K562 (cell line): ENCODE measurements around the gene AVPI1. TPM values are rescaled to one million over a fixed set of nuclear protein-coding genes. Genes with fewer than 3 reads are reported as not detected.

Source experiments
- ATAC-seq: fragments of 200-7000 bp; cut with Tn5 transposase; 3 replicates; pipeline ENCODE4 v1.9.1; 2020; ENCODE audit warnings: moderate library complexity
- BruUV-seq: library from RNA; stranded (reverse); fragments of 400-500 nt; replicated peaks from 2 replicates; lab custom pipeline; 2021; lab: Mats Ljungman, UMichigan
- CTCF ChIA-PET: fragments of 300-600 bp; formaldehyde crosslinking; extraction: SDS; loops from one replicate; lab custom pipeline; 2021; ENCODE audit warnings: low intra/inter-chr PET ratio; lab: Yijun Ruan, JAX
- POLR2A ChIA-PET: fragments of 300-600, 350-650 bp; sonication (Branson Sonifier 250); formaldehyde crosslinking; extraction: SDS; loops from one replicate; lab custom pipeline; 2021; ENCODE audit warnings: antibody characterized with exemption, inconsistent platforms; lab: Yijun Ruan, JAX
- DNase-seq, 4 experiments: peaks; one replicate each; pipeline versions ENCODE4 v3.0.0 to v3.0.0-alpha.2; 2011 to 2018; ENCODE audit warnings: low spot score in 3 of 4, mixed read lengths in 3 of 4; ENCODE audit errors: extremely low read depth in 1 of 4
- FAIRE-seq: peaks from 2 replicates; lab custom pipeline; 2011; peaks lifted over from hg19 to GRCh38; lab: Jason Lieb, UNC
- H2AFZ ChIP-seq: 2 replicates; pipeline ENCODE4 v1.6.0; 2011; ENCODE audit warnings: low read depth, low read length, control low read depth, inconsistent platforms
- H3K27ac ChIP-seq: fragments of 200-600 bp; 3 replicates; pipeline ENCODE4 v1.8.0; 2011; ENCODE audit warnings: low read depth, mild to moderate bottlenecking, control low read depth, inconsistent platforms, low read length, moderate library complexity, mixed read lengths; ENCODE audit errors: extremely low read depth
- H3K27me3 ChIP-seq, 2 experiments: fragments of 300-600 bp in 1 of 2; 2 replicates in 1 of 2; 3 replicates in 1 of 2; pipeline versions ENCODE4 v1.6.0 to v1.8.0; 2011; ENCODE audit warnings: inconsistent platforms in 2 of 2, low read length in 2 of 2, mild to moderate bottlenecking in 1 of 2, mixed read lengths in 1 of 2, moderate library complexity in 1 of 2; ENCODE audit not compliant: control insufficient read depth in 2 of 2, insufficient read depth in 2 of 2
- H3K36me3 ChIP-seq: fragments of 300-600 bp; 3 replicates; pipeline ENCODE4 v1.8.0; 2011; ENCODE audit warnings: mild to moderate bottlenecking, low read length, inconsistent platforms; ENCODE audit not compliant: control insufficient read depth, insufficient read depth
- H3K4me1 ChIP-seq, 2 experiments: fragments of 200-600 bp in 1 of 2; replicated peaks in 1 of 2; 2 replicates in 1 of 2; 3 replicates in 1 of 2; pipeline versions ENCODE4 v1.5.1 to v1.8.0; 2011; ENCODE audit warnings: inconsistent platforms in 2 of 2, low read length in 2 of 2, mild to moderate bottlenecking in 1 of 2, mixed read lengths in 1 of 2, moderate library complexity in 1 of 2; ENCODE audit not compliant: control insufficient read depth in 2 of 2, insufficient read depth in 2 of 2
- H3K4me2 ChIP-seq: 2 replicates; pipeline ENCODE4 v1.6.1; 2011; ENCODE audit warnings: low read length, control low read depth, inconsistent platforms, mixed read lengths; ENCODE audit not compliant: insufficient read depth
- H3K4me3 ChIP-seq: fragments of 200-600 bp; sonication (generic), shearing (Covaris generic); 2 replicates; pipeline ENCODE4 v1.5.1; 2016; ENCODE audit warnings: control low read depth, inconsistent platforms
- H3K79me2 ChIP-seq: fragments of 200-600 bp; 3 replicates; pipeline ENCODE4 v1.8.0; 2011; ENCODE audit warnings: low read length, inconsistent platforms; ENCODE audit not compliant: control insufficient read depth, insufficient read depth
- H3K9ac ChIP-seq, 2 experiments: 2 replicates each; pipeline versions ENCODE4 v1.6.0 to v1.6.1; 2011; ENCODE audit warnings: low read depth in 2 of 2, low read length in 2 of 2, control low read depth in 1 of 2, inconsistent platforms in 1 of 2, mild to moderate bottlenecking in 1 of 2, mixed read lengths in 1 of 2; ENCODE audit not compliant: insufficient read depth in 1 of 2
- H3K9me1 ChIP-seq: one replicate; pipeline ENCODE4 v1.6.0; 2011; ENCODE audit warnings: inconsistent platforms, mild to moderate bottlenecking, low read length, moderate library complexity; ENCODE audit not compliant: control insufficient read depth, insufficient read depth
- H3K9me3 ChIP-seq: replicated peaks from 2 replicates; pipeline ENCODE4 v1.5.1; 2011; ENCODE audit warnings: low read depth, low read length, inconsistent platforms; ENCODE audit not compliant: control insufficient read depth, insufficient read depth
- H4K20me1 ChIP-seq: replicated peaks from 2 replicates; pipeline ENCODE4 v1.6.1; 2011; ENCODE audit warnings: low read length, inconsistent platforms, mixed read lengths; ENCODE audit not compliant: control insufficient read depth, insufficient read depth
- ARID1B ChIP-seq: fragments of 450-650 bp; IDR thresholded peaks from 2 replicates; pipeline ENCODE4 v1.6.1; 2016; ENCODE audit warnings: antibody characterized with exemption, mild to moderate bottlenecking, inconsistent platforms
- ETS2 ChIP-seq: IDR thresholded peaks from 2 replicates; pipeline ENCODE4 v1.6.1; 2016; ENCODE audit warnings: borderline replicate concordance, missing genetic modification characterization, mild to moderate bottlenecking, moderate library complexity, missing compliant biosample characterization; ENCODE audit not compliant: poor library complexity, severe bottlenecking
- HDAC1 ChIP-seq, 2 experiments: fragments of 450-650 bp; IDR thresholded peaks; 2 replicates each; pipeline ENCODE4 v1.6.1; 2016 to 2017; ENCODE audit warnings: inconsistent platforms in 1 of 2, mild to moderate bottlenecking in 1 of 2, moderate library complexity in 1 of 2
- KDM2B ChIP-seq: fragments of 250-450 bp; sonication (Bioruptor Pico); IDR thresholded peaks from 2 replicates; pipeline ENCODE4 v1.8.0; 2021; ENCODE audit warnings: mild to moderate bottlenecking, moderate library complexity
- MYC ChIP-seq, 2 experiments: fragments of 250-450 bp in 1 of 2; sonication (Bioruptor Pico) in 1 of 2; IDR thresholded peaks; 2 replicates each; pipeline versions ENCODE4 v1.5.1 to v1.6.1; 2012 to 2021; ENCODE audit warnings: low read depth in 2 of 2, borderline replicate concordance in 1 of 2, improper control_type of control experiment in 1 of 2, low read length in 1 of 2, mild to moderate bottlenecking in 1 of 2, moderate library complexity in 1 of 2
- ZNF197 ChIP-seq: fragments of 200-800 bp; sonication (Bioruptor generic); IDR thresholded peaks from 2 replicates; pipeline ENCODE4 v1.6.1; 2016; ENCODE audit warnings: low read depth, missing genetic modification characterization, missing compliant biosample characterization
- WGBS: fragments of 100-300 bp; shearing (Covaris generic); methylation state at CpG from one replicate; pipeline ENCODE4 v1.1.6; 2016; ENCODE audit warnings: low coverage, mixed read lengths; ENCODE audit not compliant: insufficient coverage; ENCODE audit errors: missing lambda C conversion rate; 5-methylcytosine and 5-hydroxymethylcytosine counted together
- in situ Hi-C: fragments of 300-500 bp; cut with MboI; formaldehyde crosslinking; loops from 4 replicates; pipeline ENCODE4 v1.15.0; 2018; ENCODE audit warnings: inconsistent platforms, mixed read lengths
- intact Hi-C: fragments of 100-400 bp; cut with micrococcal nuclease; formaldehyde crosslinking; loops from 2 replicates; pipeline ENCODE4 v1.14.2; 2022
- polyA plus RNA-seq, 8 experiments: library from polyadenylated mRNA; depleted of rRNA in 4 of 8; stranded (reverse) in 5 of 8; unstranded in 3 of 8; fragments of >200 nt; fragmentation: Nextera tagmentation in 2 of 8; fragmentation: Illumina TruSeq in 1 of 8; extraction: Ambion mirVana in 2 of 8; extraction: Trizol in 1 of 8; gene quantifications; 2 replicates each; pipeline versions ENCODE4 v1.2.1 to v1.2.3, GENCODE V29; 2011 to 2014; ENCODE audit warnings: inconsistent platforms in 1 of 8, missing spikeins in 1 of 8
- total RNA-seq, 7 experiments: library from RNA; depleted of rRNA in 6 of 7; stranded (reverse); fragments of >200 nt in 6 of 7; fragmentation: Illumina TruSeq in 2 of 7; extraction: Trizol in 2 of 7; gene quantifications; 2 replicates each; pipeline versions ENCODE4 v1.2.1 to v1.2.3, GENCODE V29; 2011 to 2021; ENCODE audit warnings: low replicate concordance in 1 of 7
- TF ChIP-seq, protein P1 (sequence below): fragments of 450-650 bp; IDR thresholded peaks from 2 replicates; pipeline ENCODE4 v1.6.1; 2016; ENCODE audit warnings: antibody characterized with exemption
- TF ChIP-seq, protein P2 (sequence below): fragments of 450-650 bp; IDR thresholded peaks from 2 replicates; pipeline ENCODE4 v1.6.1; 2017; ENCODE audit warnings: antibody characterized with exemption, mild to moderate bottlenecking
- TF ChIP-seq, protein P3 (sequence below): fragments of 450-650 bp; IDR thresholded peaks from 2 replicates; pipeline ENCODE4 v1.6.1; 2016; ENCODE audit warnings: borderline replicate concordance
- TF ChIP-seq, protein P4 (sequence below): fragments of 450-650 bp; IDR thresholded peaks from 2 replicates; pipeline ENCODE4 v1.6.1; 2016; ENCODE audit warnings: missing biosample characterization, missing genetic modification characterization

AVPI1 gene
- total and polyA plus RNA-seq, 9 of the 15 experiments (the other 6 are each of a cell fraction or from before 2014, with no cell fraction given) = 0.90 to 10.4 (median 7.4) TPM

DNA sequence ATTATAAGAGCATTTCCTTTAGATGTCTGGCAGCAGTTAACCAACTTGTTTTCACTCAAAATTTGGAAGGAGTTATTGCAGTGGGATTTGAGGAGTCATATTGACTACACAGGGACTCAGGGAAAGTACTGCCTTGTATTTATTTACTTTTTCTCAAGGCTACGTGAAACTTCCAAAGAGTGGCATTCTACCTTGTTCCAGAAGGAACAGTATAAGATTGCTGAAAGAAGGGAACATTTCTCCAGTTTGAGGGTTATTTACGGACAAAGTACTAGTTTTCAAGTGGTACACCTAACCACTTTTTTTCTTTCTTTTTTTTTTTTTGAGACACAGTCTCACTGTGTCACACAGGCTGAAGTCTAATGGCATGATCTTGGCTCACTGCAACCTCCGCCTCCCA lies 58.8 kb downstream of the AVPI1 start (continued):
- no peak for TF ChIP-seq ETS2 (tag)
- TF ChIP-seq, protein P1, sequence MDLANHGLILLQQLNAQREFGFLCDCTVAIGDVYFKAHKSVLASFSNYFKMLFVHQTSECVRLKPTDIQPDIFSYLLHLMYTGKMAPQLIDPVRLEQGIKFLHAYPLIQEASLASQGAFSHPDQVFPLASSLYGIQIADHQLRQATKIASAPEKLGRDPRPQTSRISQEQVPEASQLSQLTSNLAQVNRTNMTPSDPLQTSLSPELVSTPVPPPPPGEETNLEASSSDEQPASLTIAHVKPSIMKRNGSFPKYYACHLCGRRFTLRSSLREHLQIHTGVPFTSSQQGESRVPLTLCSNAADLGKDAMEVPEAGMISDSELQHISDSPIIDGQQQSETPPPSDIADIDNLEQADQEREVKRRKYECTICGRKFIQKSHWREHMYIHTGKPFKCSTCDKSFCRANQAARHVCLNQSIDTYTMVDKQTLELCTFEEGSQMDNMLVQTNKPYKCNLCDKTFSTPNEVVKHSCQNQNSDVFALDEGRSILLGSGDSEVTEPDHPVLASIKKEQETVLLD = no peak

DNA sequence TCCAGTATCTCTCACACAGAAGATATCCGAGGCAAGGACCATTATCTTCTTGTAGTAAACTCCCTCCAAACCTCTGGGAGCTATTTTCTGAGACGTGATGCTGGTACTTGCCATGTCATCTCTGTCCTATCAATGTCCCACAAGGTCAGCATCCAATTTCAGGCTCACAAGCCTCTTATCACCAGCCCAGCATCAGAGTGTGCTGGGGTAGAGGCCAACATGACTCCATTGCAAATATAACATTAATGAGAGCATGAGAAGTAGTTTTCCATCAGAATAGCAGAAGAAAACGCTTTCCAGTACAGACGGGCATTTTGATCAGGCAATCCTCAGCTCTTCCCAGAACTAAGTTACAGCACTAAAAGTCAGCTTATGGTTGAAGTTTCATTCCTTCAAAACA lies 59.3 kb downstream of the AVPI1 start:
- Histone ChIP-seq H3K27ac (no peak overlapping the region), H4K20me1 (no peaks in the 10 kb centered on the region), H3K9me1 (no peaks in the 10 kb centered on the region), H3K9me3 (no peaks in the 10 kb centered on the region), H3K9ac (no peak overlapping the region), H3K27me3 (no peaks in the 10 kb centered on the region), H2AFZ (no peak overlapping the region), H3K4me2 (no peak overlapping the region), H3K4me1 (peaks cover 12% of the 10 kb centered on the region in 2 experiments; a peak in 4 of 5 replicates), H3K4me3 (no peak overlapping the region), H3K79me2 (peaks cover 24% of the 10 kb centered on the region), H3K36me3 (peaks cover 5% of the 10 kb centered on the region; the same call in 1 of the 3 replicates)
- in situ Hi-C loops = no loop called here
- ChIA-PET POLR2A (interaction anchor here (0.5 to 1.1 kb wide), 2 partner anchors 17 to 97 kb away, joined by 3 to 4 read pairs; no protein-coding TSS in a partner anchor), CTCF (no interaction called here)
- intact Hi-C loops = no loop called here
- BruUV-seq = no TSS peak
- peak; percentile 89 for FAIRE-seq
- ATAC-seq = peak; percentile 79
- peak; percentile 32 to 75 (median 36) for DNase-seq
- 0% methylated on average over 4 of the region's 4 CpGs for WGBS
- TF ChIP-seq ZNF197 (CRISPR knock-in tag) (peak; percentile 44; the same call in 1 of the 2 replicates), KDM2B (CRISPR knock-in tag) (no peak), MYC (IDR thresholded peaks at IDR 0.05; ENCODE audit: low read depth, low read length) (no peak), MYC (CRISPR knock-in tag; IDR thresholded peaks at IDR 0.05; ENCODE audit: borderline replicate concordance, low read depth) (no peak), HDAC1 (IDR thresholded peaks at IDR 0.05) (0 out of 4 replicates have a peak, but pooled peaks of 1 of the 2 experiments have one; percentile 41), ARID1B (peak; percentile 17; the same call in 1 of the 2 replicates)
- TF ChIP-seq, protein P2, sequence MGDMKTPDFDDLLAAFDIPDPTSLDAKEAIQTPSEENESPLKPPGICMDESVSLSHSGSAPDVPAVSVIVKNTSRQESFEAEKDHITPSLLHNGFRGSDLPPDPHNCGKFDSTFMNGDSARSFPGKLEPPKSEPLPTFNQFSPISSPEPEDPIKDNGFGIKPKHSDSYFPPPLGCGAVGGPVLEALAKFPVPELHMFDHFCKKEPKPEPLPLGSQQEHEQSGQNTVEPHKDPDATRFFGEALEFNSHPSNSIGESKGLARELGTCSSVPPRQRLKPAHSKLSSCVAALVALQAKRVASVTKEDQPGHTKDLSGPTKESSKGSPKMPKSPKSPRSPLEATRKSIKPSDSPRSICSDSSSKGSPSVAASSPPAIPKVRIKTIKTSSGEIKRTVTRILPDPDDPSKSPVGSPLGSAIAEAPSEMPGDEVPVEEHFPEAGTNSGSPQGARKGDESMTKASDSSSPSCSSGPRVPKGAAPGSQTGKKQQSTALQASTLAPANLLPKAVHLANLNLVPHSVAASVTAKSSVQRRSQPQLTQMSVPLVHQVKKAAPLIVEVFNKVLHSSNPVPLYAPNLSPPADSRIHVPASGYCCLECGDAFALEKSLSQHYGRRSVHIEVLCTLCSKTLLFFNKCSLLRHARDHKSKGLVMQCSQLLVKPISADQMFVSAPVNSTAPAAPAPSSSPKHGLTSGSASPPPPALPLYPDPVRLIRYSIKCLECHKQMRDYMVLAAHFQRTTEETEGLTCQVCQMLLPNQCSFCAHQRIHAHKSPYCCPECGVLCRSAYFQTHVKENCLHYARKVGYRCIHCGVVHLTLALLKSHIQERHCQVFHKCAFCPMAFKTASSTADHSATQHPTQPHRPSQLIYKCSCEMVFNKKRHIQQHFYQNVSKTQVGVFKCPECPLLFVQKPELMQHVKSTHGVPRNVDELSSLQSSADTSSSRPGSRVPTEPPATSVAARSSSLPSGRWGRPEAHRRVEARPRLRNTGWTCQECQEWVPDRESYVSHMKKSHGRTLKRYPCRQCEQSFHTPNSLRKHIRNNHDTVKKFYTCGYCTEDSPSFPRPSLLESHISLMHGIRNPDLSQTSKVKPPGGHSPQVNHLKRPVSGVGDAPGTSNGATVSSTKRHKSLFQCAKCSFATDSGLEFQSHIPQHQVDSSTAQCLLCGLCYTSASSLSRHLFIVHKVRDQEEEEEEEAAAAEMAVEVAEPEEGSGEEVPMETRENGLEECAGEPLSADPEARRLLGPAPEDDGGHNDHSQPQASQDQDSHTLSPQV = peak; percentile 90
- TF ChIP-seq, protein P3, sequence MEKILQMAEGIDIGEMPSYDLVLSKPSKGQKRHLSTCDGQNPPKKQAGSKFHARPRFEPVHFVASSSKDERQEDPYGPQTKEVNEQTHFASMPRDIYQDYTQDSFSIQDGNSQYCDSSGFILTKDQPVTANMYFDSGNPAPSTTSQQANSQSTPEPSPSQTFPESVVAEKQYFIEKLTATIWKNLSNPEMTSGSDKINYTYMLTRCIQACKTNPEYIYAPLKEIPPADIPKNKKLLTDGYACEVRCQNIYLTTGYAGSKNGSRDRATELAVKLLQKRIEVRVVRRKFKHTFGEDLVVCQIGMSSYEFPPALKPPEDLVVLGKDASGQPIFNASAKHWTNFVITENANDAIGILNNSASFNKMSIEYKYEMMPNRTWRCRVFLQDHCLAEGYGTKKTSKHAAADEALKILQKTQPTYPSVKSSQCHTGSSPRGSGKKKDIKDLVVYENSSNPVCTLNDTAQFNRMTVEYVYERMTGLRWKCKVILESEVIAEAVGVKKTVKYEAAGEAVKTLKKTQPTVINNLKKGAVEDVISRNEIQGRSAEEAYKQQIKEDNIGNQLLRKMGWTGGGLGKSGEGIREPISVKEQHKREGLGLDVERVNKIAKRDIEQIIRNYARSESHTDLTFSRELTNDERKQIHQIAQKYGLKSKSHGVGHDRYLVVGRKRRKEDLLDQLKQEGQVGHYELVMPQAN = no peak
- TF ChIP-seq, protein P4, sequence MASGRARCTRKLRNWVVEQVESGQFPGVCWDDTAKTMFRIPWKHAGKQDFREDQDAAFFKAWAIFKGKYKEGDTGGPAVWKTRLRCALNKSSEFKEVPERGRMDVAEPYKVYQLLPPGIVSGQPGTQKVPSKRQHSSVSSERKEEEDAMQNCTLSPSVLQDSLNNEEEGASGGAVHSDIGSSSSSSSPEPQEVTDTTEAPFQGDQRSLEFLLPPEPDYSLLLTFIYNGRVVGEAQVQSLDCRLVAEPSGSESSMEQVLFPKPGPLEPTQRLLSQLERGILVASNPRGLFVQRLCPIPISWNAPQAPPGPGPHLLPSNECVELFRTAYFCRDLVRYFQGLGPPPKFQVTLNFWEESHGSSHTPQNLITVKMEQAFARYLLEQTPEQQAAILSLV = 0 out of 2 replicates have a peak, but pooled peaks have one; percentile 12
